Subcutaneous adipose tissue (tissue), 4 donors: ENCODE results near the gene AGMAT. TPM values are rescaled to one million over a fixed set of nuclear protein-coding genes. Genes with fewer than 3 reads are reported as not detected.

Source experiments
- total RNA-seq, 4 donors: library from RNA; depleted of rRNA; stranded (reverse); fragments of >200 nt; gene quantifications; one replicate each; pipeline ENCODE4 v1.1.0, GENCODE V29; 2016
- TF ChIP-seq, protein P1 (sequence below): fragments of 450-650 bp; IDR thresholded peaks from one replicate; pipeline ENCODE4 v1.5.1; 2016; ENCODE audit warnings: low read depth, mild to moderate bottlenecking, control low read depth, antibody characterized with exemption, moderate library complexity

Gene AGMAT, protein sequence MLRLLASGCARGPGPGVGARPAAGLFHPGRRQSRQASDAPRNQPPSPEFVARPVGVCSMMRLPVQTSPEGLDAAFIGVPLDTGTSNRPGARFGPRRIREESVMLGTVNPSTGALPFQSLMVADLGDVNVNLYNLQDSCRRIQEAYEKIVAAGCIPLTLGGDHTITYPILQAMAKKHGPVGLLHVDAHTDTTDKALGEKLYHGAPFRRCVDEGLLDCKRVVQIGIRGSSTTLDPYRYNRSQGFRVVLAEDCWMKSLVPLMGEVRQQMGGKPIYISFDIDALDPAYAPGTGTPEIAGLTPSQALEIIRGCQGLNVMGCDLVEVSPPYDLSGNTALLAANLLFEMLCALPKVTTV
- under 1 TPM in 2 of 4 donors, not detected in 2; 0.49 to 0.68 TPM for total RNA-seq

DNA sequence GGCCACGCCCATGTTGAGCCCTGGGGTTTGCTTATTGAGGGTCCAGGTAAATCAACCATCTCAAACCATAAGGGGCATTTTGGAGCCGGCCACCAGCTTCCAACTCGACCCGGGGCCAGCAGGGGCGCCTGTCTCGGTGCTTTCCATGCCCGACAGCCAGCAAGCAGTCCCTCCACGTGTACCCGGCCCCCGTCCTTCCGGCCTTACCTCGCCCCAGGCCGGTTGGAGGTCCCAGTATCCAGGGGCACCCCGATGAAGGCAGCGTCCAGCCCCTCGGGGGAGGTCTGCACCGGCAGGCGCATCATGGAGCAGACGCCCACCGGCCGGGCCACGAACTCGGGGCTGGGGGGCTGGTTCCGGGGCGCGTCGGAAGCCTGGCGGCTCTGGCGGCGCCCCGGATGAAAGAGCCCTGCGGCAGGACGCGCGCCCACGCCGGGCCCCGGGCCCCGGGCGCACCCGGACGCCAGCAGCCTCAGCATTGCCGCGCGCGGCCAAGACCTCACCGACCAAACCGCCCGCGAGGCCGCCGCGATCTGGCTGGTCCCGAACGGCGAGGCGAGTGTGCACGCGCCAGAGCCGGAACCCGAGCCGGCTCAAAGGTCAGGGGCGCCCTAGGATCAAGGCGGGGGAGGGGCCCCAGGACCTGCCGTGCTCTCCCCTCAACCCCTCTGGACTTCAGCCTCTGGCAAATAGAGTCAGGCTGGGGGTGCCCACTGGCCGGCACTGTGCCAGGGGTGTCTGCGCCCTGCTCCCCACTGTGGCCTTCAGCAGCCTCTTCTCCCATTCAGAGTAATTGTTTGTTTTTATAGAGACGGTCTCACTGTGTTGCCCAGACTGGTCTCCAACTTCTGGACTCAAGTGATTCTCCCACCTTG is at the start of gene AGMAT:
Gene AGMAT, minus strand, starts transcription at position 563 of the 875 bp plus-strand sequence. Its CDS starts 84 bp downstream, at position 479.
- TF ChIP-seq, protein P1, sequence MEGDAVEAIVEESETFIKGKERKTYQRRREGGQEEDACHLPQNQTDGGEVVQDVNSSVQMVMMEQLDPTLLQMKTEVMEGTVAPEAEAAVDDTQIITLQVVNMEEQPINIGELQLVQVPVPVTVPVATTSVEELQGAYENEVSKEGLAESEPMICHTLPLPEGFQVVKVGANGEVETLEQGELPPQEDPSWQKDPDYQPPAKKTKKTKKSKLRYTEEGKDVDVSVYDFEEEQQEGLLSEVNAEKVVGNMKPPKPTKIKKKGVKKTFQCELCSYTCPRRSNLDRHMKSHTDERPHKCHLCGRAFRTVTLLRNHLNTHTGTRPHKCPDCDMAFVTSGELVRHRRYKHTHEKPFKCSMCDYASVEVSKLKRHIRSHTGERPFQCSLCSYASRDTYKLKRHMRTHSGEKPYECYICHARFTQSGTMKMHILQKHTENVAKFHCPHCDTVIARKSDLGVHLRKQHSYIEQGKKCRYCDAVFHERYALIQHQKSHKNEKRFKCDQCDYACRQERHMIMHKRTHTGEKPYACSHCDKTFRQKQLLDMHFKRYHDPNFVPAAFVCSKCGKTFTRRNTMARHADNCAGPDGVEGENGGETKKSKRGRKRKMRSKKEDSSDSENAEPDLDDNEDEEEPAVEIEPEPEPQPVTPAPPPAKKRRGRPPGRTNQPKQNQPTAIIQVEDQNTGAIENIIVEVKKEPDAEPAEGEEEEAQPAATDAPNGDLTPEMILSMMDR: no peak

DNA sequence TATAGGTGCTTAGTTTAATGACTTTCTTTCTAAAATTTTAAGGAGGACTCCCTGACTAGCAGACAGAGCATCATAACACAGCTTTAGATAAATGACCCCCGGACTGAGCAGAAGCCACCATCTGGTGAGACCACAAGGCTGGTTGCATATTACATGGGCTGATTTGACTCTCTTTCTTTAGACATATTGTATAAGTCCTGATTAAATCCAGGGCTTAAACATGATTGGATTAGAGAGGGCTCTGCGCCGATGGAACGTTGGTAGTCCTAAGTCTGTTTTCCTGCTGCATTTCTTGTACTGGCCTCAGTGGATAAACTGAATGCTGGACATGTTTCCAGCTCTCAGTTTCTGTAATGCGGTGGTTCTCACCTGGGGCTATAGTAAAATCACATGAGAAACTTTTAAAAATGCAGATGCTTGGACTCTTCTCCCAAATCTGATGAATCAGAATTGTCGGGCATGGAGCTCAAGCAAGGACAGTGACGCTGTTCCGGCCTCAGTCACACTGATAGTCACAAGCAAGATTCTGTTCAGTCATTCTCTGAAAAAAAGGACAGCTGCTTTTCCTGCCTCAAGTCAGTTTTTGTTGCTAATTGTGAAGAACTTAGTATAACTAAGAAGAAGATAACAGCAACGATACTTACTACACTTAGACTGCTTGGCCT is 49.0 kb upstream of the AGMAT start:
- TF ChIP-seq, protein P1: no peak

DNA sequence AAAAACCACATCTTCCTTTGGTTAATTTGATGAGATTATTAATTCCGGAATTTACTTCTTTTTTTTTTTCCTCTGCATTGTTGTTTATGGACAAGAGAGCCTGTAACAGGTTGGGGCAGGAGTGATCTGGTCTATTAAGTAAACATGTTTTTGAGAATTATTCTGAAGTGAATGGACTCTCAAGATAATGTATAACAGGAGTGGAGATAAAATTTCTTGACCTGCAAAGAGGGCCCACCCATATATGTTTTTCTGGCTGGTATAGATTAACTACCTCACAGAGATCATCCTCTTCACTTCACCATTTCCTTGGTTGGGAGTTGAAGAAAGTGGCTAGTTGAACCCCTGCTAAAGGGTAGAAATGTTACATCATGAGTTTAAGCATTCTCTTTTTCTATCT is 43.2 kb upstream of the AGMAT start:
- TF ChIP-seq, protein P1: no peak

DNA sequence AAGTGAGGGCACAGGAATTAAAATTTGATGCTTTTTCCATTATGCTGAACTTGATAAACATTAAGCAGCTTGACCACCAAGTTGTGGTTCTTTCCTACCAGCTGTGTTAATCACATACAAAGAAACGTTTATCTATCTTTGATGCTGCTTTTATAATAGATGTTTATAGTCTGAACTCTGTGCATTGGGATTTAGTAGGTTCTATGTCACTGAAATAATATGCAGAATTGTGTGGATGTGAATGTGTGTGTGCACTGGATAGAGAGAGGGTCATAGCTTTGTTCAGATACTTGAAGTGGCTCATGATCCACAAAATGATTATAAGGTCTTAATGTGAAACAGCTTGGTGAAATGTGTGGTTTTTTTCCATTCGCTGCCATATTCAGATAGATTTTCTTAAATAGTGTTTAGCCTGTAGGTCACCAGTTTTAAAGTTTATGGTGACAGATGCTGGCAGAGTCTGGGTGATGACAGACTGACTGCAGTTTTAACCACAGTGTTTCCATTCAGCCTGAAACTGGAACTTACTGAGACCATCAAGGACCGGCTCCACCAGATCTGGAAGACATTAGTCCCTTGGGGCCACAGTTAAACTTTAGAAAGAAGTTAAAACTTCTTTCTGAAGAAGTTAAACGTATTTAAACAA is 42.6 kb upstream of the AGMAT start:
- TF ChIP-seq, protein P1: no peak

DNA sequence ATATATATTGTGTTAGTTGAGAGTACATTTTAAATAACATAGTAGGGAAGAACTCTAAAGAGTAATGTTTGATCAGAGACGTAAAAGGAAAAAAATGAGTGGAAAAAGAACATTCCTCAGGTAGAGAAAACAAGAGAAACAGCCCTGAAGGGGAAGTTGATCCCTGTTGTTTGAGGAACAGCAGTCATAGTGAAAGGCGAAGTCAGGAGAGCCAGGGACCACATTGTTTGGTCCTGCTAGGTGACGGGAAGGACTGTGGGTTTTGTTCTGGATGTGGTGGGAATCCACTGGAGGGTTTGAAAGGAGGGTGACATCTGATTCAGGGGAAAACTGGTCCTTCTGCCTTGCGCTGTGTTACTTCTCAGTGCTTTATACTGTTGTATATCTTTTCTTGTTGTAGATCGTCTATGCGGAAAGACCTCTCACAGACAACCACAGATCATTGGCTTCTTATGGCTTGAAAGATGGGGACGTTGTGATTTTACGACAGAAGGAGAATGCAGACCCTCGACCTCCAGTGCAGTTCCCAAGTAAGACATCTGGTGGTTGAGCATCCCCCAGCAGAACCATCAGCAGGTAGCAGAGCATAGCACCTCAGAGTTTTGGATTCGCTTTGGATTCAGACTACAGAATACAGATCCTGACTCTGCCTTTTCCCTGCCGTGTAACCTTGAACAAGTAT is 41.6 kb upstream of the AGMAT start:
- TF ChIP-seq, protein P1: no peak

DNA sequence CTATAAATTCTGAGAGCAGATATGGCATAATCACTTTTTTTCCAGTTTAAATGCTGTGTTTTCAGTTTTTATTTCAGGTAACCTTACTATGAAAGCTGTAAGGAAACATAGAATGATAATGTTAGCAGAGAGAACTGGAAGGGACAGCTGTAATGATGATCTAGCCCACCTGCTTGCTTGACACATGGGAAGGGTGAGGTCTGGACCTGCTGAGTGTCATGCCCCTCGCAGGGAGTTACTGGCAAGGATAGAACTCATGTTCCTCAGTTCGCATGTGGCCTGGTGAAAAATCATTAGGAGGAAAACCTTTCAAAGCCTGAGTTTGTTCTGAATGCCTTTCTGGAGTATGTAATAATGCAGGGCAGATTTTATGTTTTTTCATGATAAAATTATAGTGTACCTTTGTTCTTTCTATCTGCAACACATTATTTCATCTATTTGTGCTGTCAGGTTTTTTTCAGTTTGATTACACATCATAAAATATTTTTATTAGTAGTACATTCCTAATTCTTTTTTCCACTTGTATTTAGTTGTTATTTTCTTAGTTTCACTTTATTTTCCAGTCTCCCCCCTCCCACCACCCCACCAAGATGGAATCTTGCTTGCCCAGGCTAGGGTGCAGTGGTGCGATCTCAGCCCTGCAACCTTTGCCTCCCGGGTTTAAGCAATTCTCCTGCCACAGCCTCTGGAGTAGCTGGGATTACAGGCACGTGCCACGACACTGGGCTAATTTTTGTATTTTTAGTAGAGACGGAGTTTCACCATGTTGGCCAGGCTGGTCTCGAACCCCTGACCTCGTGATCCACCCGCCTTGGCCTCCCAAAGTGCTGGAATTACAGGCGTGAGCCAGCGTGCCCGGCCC is 40.4 kb upstream of the AGMAT start:
- TF ChIP-seq, protein P1: no peak
